ENCODE measurements around the gene OR51F1.
A peak's percentile ranks its signal among the peaks of the same experiment; 100 is the strongest.

Gene OR51F1

GRCh38 chr11:4782454-4782853, 12.7 kb upstream of the OR51F1 start:
- TF ChIP-seq, protein P1, sequence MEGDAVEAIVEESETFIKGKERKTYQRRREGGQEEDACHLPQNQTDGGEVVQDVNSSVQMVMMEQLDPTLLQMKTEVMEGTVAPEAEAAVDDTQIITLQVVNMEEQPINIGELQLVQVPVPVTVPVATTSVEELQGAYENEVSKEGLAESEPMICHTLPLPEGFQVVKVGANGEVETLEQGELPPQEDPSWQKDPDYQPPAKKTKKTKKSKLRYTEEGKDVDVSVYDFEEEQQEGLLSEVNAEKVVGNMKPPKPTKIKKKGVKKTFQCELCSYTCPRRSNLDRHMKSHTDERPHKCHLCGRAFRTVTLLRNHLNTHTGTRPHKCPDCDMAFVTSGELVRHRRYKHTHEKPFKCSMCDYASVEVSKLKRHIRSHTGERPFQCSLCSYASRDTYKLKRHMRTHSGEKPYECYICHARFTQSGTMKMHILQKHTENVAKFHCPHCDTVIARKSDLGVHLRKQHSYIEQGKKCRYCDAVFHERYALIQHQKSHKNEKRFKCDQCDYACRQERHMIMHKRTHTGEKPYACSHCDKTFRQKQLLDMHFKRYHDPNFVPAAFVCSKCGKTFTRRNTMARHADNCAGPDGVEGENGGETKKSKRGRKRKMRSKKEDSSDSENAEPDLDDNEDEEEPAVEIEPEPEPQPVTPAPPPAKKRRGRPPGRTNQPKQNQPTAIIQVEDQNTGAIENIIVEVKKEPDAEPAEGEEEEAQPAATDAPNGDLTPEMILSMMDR (IDR thresholded peaks at IDR 0.05; ENCODE audit: control insufficient read depth, extremely low read depth, insufficient read depth): no peak
- no peak overlapping the region for H3K4me3 ChIP-seq (ENCODE audit: low read depth, low read length)
- no peak for DNase-seq (ENCODE audit: low read depth)

GRCh38 chr11:4768094-4768493, 1.6 kb downstream of the OR51F1 start:
- TF ChIP-seq, protein P1 (IDR thresholded peaks at IDR 0.05; ENCODE audit: control insufficient read depth, extremely low read depth, insufficient read depth): no peak
- H3K4me3 ChIP-seq (ENCODE audit: low read depth, low read length): no peak overlapping the region
- DNase-seq (ENCODE audit: low read depth): no peak

GRCh38 chr11:4766420-4767043, 3.2 kb downstream of the OR51F1 start:
- TF ChIP-seq, protein P1 (IDR thresholded peaks at IDR 0.05; ENCODE audit: control insufficient read depth, extremely low read depth, insufficient read depth): no peak
- no peak overlapping the region for H3K4me3 ChIP-seq (ENCODE audit: low read depth, low read length)
- DNase-seq (ENCODE audit: low read depth): no peak

DNA sequence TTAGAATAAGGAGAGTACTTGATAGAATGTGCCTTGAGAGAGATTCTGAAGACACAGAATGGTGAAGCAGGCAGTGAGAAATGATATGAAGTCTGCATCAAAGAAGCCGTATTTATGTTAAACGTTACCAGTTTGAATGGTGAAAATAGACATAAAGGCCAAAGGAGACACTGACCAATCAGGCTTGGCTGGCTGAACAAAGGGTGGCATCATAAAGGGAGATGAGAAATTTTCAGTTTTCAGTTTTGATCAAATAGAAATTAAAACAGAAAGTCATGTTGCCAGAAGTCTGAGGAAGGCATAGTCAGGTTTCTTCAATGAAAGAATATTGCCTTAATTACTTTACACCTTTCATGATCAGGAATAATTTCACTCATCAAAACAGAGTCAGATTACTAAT, 6.6 kb downstream of the OR51F1 start:
- DNase-seq (ENCODE audit: low read depth): no peak
- H3K4me3 ChIP-seq (ENCODE audit: low read depth, low read length): no peak overlapping the region
- TF ChIP-seq, protein P1 (IDR thresholded peaks at IDR 0.05; ENCODE audit: control insufficient read depth, extremely low read depth, insufficient read depth): no peak

DNA sequence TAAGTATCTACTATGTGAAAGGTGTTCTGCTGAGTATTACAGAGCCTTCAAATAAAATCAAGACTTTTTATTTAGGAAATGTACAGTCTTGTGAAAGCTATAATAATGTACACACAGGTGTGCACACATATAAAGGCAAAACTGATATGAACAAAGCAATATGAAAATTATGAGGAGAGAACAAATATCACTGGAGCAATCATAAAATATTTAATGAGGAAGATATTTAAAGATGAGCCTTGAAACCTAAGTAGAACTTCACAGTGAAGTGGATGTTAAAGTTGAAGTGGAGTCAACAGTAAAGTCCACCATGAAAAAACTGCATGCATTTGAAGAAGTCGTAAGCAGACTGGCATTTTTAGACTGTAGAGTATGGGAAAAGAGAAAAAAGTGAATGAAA, 18.5 kb downstream of the OR51F1 start:
- no peak overlapping the region for H3K4me3 ChIP-seq (ENCODE audit: low read depth, low read length)
- peak; percentile 95 for DNase-seq (ENCODE audit: low read depth)
- TF ChIP-seq, protein P1 (IDR thresholded peaks at IDR 0.05; ENCODE audit: control insufficient read depth, extremely low read depth, insufficient read depth): no peak

DNA sequence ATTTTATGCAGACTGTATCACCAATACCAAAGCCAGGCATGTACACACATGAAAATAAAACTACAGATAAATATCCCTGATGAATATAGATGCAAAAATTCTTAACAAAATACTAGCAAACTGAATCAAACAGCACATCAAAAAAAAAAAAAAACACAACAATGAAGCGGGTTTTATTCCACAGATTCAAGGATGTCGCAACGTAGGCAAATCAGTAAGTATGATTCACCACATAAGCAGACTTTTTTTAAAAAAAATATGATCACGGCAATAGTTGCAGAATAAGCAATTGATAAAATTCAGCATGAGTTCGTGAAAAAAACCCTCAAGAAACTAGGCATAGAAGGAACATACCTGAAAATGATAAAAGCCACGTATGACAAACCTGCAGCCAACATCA, 21.3 kb downstream of the OR51F1 start:
- TF ChIP-seq, protein P1 (IDR thresholded peaks at IDR 0.05; ENCODE audit: control insufficient read depth, extremely low read depth, insufficient read depth): no peak
- no peak for DNase-seq (ENCODE audit: low read depth)
- no peak overlapping the region for H3K4me3 ChIP-seq (ENCODE audit: low read depth, low read length)

GRCh38 chr11:4740735-4741134, 29.0 kb downstream of the OR51F1 start:
- TF ChIP-seq, protein P1 (IDR thresholded peaks at IDR 0.05; ENCODE audit: control insufficient read depth, extremely low read depth, insufficient read depth): no peak
- DNase-seq (ENCODE audit: low read depth): peak; percentile 76
- no peak overlapping the region for H3K4me3 ChIP-seq (ENCODE audit: low read depth, low read length)

All from LNCaP clone FGC (cell line).